K562 (cell line): Measurements from ENCODE around the gene ERGIC1. TPM values are rescaled to one million over a fixed set of nuclear protein-coding genes. Genes with fewer than 3 reads are reported as not detected.

Experiments
- ELF1 ChIP-seq: fragments of 200-800 bp; sonication (Bioruptor generic); IDR thresholded peaks from 2 replicates; pipeline ENCODE4 v1.6.1; 2016; ENCODE audit warnings: missing genetic modification characterization, missing compliant biosample characterization
- ERF ChIP-seq: fragments of 450-650 bp; formaldehyde crosslinking; IDR thresholded peaks from 2 replicates; pipeline ENCODE4 v1.4.0; 2020; ENCODE audit warnings: mild to moderate bottlenecking, mixed read lengths
- LEF1 ChIP-seq: fragments of 450-650 bp; IDR thresholded peaks from 2 replicates; pipeline ENCODE4 v1.6.1; 2016; ENCODE audit warnings: mild to moderate bottlenecking
- NELFE ChIP-seq: IDR thresholded peaks from 2 replicates; pipeline ENCODE4 v1.6.1; 2011; ENCODE audit warnings: mild to moderate bottlenecking; ENCODE audit not compliant: insufficient read depth, insufficient read length
- PHF21A ChIP-seq: fragments of 450-650 bp; IDR thresholded peaks from 2 replicates; pipeline ENCODE4 v1.6.1; 2017; ENCODE audit warnings: low read depth, borderline replicate concordance
- PURB ChIP-seq: sonication (generic); formaldehyde crosslinking; IDR thresholded peaks from 2 replicates; pipeline ENCODE4 v1.9.0; 2021; ENCODE audit warnings: low read depth, mild to moderate bottlenecking, missing genetic modification reagents
- RBM14 ChIP-seq: fragments of 200-400 bp; formaldehyde crosslinking; IDR thresholded peaks from 2 replicates; pipeline ENCODE4 v1.6.1; 2018; ENCODE audit warnings: low read depth, mild to moderate bottlenecking, low read length, moderate library complexity, borderline replicate concordance; ENCODE audit not compliant: insufficient read depth
- RFX7 ChIP-seq: fragments of 250-450 bp; sonication (Bioruptor Pico); IDR thresholded peaks from 2 replicates; pipeline ENCODE4 v1.5.1; 2021; ENCODE audit warnings: mild to moderate bottlenecking
- SMARCB1 ChIP-seq: IDR thresholded peaks from 2 replicates; pipeline ENCODE4 v1.6.1; 2011; ENCODE audit warnings: improper control_type of control experiment, low read depth; ENCODE audit not compliant: insufficient read length
- SP2 ChIP-seq: IDR thresholded peaks from 2 replicates; pipeline ENCODE4 v1.6.1; 2011; ENCODE audit warnings: mild to moderate bottlenecking, low read depth, low read length, moderate library complexity; ENCODE audit not compliant: poor library complexity, severe bottlenecking; ENCODE audit errors: extremely low read depth
- SRSF1 ChIP-seq: fragments of 200-400 bp; formaldehyde crosslinking; IDR thresholded peaks from 2 replicates; pipeline ENCODE4 v1.6.1; 2017; ENCODE audit warnings: mild to moderate bottlenecking, low read depth, low read length, moderate library complexity
- YY1 ChIP-seq, 3 experiments: IDR thresholded peaks; 2 replicates each; pipeline ENCODE4 v1.6.1; 2011; ENCODE audit warnings: low read length in 2 of 3, mild to moderate bottlenecking in 2 of 3, moderate library complexity in 2 of 3, borderline replicate concordance in 1 of 3, control low read depth in 1 of 3, low read depth in 1 of 3; ENCODE audit not compliant: insufficient read depth in 3 of 3, insufficient replicate concordance in 2 of 3, control insufficient read depth in 1 of 3, insufficient read length in 1 of 3; ENCODE audit errors: extremely low read depth in 1 of 3
- ZNF436 ChIP-seq: fragments of 250-450, 450-650 bp; sonication (Bioruptor Pico); formaldehyde crosslinking; IDR thresholded peaks from 2 replicates; pipeline ENCODE4 v1.7.0; 2020; ENCODE audit warnings: mild to moderate bottlenecking
- ZNF79 ChIP-seq: fragments of 250-450 bp; sonication (Bioruptor Pico); IDR thresholded peaks from 2 replicates; pipeline ENCODE4 v1.4.0; 2020; ENCODE audit warnings: low read depth, mild to moderate bottlenecking, moderate library complexity
- polyA plus RNA-seq, 8 experiments: library from polyadenylated mRNA; depleted of rRNA in 4 of 8; stranded (reverse) in 5 of 8; unstranded in 3 of 8; fragments of >200 nt; fragmentation: Nextera tagmentation in 2 of 8; fragmentation: Illumina TruSeq in 1 of 8; extraction: Ambion mirVana in 2 of 8; extraction: Trizol in 1 of 8; gene quantifications; 2 replicates each; pipeline versions ENCODE4 v1.2.1 to v1.2.3, GENCODE V29; 2011 to 2014; ENCODE audit warnings: inconsistent platforms in 1 of 8, missing spikeins in 1 of 8
- total RNA-seq, 7 experiments: library from RNA; depleted of rRNA in 6 of 7; stranded (reverse); fragments of >200 nt in 6 of 7; fragmentation: Illumina TruSeq in 2 of 7; extraction: Trizol in 2 of 7; gene quantifications; 2 replicates each; pipeline versions ENCODE4 v1.2.1 to v1.2.3, GENCODE V29; 2011 to 2021; ENCODE audit warnings: low replicate concordance in 1 of 7
- TF ChIP-seq, protein P1 (sequence below): fragments of 250-450 bp; sonication (Bioruptor Pico); IDR thresholded peaks from 2 replicates; pipeline ENCODE4 v1.5.0; 2020; ENCODE audit warnings: mild to moderate bottlenecking, borderline replicate concordance
- TF ChIP-seq, protein P2 (sequence below): fragments of 250-450 bp; sonication (Bioruptor Pico); IDR thresholded peaks from 2 replicates; pipeline ENCODE4 v1.5.0; 2021; ENCODE audit warnings: mild to moderate bottlenecking, borderline replicate concordance
- TF ChIP-seq, protein P3 (sequence below): IDR thresholded peaks from 2 replicates; pipeline ENCODE4 v1.6.1; 2014; ENCODE audit warnings: antibody characterized with exemption
- TF ChIP-seq, protein P4 (sequence below): fragments of 450-650 bp; IDR thresholded peaks from 2 replicates; pipeline ENCODE4 v1.6.1; 2018; ENCODE audit warnings: mild to moderate bottlenecking, low read depth; ENCODE audit not compliant: partially characterized antibody

ERGIC1 gene
- total and polyA plus RNA-seq, 9 of the 15 experiments (the other 6 are each of a cell fraction or from before 2014, with no cell fraction given) = 5.5 to 68.4 (median 36.4) TPM

DNA sequence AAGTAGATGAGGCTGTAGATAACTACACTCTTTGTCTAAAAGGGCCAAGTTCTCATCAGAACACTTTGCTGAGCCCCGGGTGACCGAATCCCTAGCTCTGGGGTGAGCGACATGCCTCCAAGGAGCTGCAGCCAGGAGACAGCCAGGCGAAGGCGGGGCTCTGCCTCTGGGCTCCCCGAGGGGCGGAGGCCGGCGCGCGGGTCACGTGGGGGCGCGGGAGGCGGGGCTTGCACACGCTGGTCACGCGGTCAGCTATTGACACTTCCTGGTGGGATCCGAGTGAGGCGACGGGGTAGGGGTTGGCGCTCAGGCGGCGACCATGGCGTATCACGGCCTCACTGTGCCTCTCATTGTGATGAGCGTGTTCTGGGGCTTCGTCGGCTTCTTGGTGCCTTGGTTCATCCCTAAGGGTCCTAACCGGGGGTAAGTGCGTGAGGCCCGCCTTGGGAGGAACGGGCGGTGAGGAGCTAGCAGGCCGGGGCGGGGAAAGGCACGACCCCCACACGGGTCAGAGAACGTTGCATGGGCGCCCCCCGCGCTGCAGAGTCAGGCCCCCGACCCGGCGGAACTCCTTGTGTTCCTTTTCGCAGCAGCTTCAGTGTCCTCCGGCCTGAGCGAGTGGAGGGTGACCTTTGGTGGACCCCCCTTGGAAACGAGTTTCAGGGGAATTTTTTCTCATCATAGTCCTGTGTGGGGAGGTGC is 149.6 kb downstream of the ERGIC1 start, which contains the start of gene ATP6V0E1 (continued):
- TF ChIP-seq, protein P1, sequence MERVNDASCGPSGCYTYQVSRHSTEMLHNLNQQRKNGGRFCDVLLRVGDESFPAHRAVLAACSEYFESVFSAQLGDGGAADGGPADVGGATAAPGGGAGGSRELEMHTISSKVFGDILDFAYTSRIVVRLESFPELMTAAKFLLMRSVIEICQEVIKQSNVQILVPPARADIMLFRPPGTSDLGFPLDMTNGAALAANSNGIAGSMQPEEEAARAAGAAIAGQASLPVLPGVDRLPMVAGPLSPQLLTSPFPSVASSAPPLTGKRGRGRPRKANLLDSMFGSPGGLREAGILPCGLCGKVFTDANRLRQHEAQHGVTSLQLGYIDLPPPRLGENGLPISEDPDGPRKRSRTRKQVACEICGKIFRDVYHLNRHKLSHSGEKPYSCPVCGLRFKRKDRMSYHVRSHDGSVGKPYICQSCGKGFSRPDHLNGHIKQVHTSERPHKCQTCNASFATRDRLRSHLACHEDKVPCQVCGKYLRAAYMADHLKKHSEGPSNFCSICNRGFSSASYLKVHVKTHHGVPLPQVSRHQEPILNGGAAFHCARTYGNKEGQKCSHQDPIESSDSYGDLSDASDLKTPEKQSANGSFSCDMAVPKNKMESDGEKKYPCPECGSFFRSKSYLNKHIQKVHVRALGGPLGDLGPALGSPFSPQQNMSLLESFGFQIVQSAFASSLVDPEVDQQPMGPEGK (CRISPR knock-in tag) = no peak
- TF ChIP-seq ERF (CRISPR knock-in tag) = no peak
- TF ChIP-seq PHF21A = no peak
- TF ChIP-seq, protein P2, sequence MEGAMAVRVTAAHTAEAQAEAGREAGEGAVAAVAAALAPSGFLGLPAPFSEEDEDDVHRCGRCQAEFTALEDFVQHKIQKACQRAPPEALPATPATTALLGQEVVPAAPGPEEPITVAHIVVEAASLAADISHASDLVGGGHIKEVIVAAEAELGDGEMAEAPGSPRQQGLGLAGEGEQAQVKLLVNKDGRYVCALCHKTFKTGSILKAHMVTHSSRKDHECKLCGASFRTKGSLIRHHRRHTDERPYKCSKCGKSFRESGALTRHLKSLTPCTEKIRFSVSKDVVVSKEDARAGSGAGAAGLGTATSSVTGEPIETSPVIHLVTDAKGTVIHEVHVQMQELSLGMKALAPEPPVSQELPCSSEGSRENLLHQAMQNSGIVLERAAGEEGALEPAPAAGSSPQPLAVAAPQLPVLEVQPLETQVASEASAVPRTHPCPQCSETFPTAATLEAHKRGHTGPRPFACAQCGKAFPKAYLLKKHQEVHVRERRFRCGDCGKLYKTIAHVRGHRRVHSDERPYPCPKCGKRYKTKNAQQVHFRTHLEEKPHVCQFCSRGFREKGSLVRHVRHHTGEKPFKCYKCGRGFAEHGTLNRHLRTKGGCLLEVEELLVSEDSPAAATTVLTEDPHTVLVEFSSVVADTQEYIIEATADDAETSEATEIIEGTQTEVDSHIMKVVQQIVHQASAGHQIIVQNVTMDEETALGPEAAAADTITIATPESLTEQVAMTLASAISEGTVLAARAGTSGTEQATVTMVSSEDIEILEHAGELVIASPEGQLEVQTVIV (CRISPR knock-in tag) = no peak
- no peak for TF ChIP-seq SP2
- TF ChIP-seq, protein P3, sequence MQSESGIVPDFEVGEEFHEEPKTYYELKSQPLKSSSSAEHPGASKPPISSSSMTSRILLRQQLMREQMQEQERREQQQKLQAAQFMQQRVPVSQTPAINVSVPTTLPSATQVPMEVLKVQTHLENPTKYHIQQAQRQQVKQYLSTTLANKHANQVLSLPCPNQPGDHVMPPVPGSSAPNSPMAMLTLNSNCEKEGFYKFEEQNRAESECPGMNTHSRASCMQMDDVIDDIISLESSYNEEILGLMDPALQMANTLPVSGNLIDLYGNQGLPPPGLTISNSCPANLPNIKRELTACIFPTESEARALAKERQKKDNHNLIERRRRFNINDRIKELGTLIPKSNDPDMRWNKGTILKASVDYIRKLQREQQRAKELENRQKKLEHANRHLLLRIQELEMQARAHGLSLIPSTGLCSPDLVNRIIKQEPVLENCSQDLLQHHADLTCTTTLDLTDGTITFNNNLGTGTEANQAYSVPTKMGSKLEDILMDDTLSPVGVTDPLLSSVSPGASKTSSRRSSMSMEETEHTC = peak; percentile 96
- TF ChIP-seq SRSF1 = no peak
- TF ChIP-seq ZNF79 (CRISPR knock-in tag) = no peak
- TF ChIP-seq ZNF436 (CRISPR knock-in tag) = no peak
- peak; percentile 29 to 69 (median 64) for TF ChIP-seq YY1 (IDR thresholded peaks at IDR 0.05; ENCODE audit: borderline replicate concordance in 1 of 3, control insufficient read depth in 1 of 3, extremely low read depth in 1 of 3, insufficient read depth in 3 of 3, insufficient read length in 1 of 3, insufficient replicate concordance in 2 of 3, low read depth in 1 of 3, low read length in 2 of 3)
- no peak for TF ChIP-seq RFX7 (CRISPR knock-in tag)
- TF ChIP-seq RBM14 = no peak
- no peak for TF ChIP-seq NELFE
- TF ChIP-seq PURB = no peak
- TF ChIP-seq ELF1 = peak; percentile 73
- no peak for TF ChIP-seq LEF1
- TF ChIP-seq SMARCB1 = no peak
- TF ChIP-seq, protein P4, sequence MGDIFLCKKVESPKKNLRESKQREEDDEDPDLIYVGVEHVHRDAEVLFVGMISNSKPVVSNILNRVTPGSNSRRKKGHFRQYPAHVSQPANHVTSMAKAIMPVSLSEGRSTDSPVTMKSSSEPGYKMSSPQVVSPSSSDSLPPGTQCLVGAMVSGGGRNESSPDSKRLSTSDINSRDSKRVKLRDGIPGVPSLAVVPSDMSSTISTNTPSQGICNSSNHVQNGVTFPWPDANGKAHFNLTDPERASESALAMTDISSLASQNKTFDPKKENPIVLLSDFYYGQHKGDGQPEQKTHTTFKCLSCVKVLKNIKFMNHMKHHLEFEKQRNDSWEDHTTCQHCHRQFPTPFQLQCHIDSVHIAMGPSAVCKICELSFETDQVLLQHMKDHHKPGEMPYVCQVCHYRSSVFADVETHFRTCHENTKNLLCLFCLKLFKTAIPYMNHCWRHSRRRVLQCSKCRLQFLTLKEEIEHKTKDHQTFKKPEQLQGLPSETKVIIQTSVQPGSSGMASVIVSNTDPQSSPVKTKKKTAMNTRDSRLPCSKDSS = no peak
